Brain microvascular endothelial cell (primary cell): ENCODE measurements around the gene NAA10.

Experiments
- DNase-seq: peaks from one replicate; pipeline ENCODE4 v3.0.0-alpha.2; 2020
- H3K27ac ChIP-seq: fragments of 250-450 bp; sonication (Bioruptor Pico); 2 replicates; pipeline ENCODE4 v1.5.1; 2020; ENCODE audit warnings: mild to moderate bottlenecking, moderate library complexity
- H3K27me3 ChIP-seq: fragments of 250-450 bp; sonication (Bioruptor Pico); replicated peaks from 2 replicates; pipeline ENCODE4 v1.5.1; 2020; ENCODE audit warnings: mild to moderate bottlenecking
- H3K36me3 ChIP-seq: fragments of 250-450 bp; sonication (Bioruptor Pico); replicated peaks from 2 replicates; pipeline ENCODE4 v1.5.1; 2020; ENCODE audit warnings: mild to moderate bottlenecking
- H3K4me3 ChIP-seq: 2 replicates; pipeline ENCODE4 v1.5.1; 2011; ENCODE audit warnings: low read depth, mild to moderate bottlenecking, control low read depth, low read length, moderate library complexity
- in situ Hi-C: cut with HindIII; loops from 2 replicates; pipeline ENCODE4 v1.10.0; 2017; ENCODE audit warnings: low sequenced_read_pairs, low pct_ligation_motif_present
- TF ChIP-seq, protein P1 (sequence below): IDR thresholded peaks from 2 replicates; pipeline ENCODE4 v1.5.1; 2011; ENCODE audit warnings: low read depth, mild to moderate bottlenecking, moderate library complexity, low read length, control low read depth, inconsistent platforms; ENCODE audit errors: missing control alignments

The NAA10 gene

DNA sequence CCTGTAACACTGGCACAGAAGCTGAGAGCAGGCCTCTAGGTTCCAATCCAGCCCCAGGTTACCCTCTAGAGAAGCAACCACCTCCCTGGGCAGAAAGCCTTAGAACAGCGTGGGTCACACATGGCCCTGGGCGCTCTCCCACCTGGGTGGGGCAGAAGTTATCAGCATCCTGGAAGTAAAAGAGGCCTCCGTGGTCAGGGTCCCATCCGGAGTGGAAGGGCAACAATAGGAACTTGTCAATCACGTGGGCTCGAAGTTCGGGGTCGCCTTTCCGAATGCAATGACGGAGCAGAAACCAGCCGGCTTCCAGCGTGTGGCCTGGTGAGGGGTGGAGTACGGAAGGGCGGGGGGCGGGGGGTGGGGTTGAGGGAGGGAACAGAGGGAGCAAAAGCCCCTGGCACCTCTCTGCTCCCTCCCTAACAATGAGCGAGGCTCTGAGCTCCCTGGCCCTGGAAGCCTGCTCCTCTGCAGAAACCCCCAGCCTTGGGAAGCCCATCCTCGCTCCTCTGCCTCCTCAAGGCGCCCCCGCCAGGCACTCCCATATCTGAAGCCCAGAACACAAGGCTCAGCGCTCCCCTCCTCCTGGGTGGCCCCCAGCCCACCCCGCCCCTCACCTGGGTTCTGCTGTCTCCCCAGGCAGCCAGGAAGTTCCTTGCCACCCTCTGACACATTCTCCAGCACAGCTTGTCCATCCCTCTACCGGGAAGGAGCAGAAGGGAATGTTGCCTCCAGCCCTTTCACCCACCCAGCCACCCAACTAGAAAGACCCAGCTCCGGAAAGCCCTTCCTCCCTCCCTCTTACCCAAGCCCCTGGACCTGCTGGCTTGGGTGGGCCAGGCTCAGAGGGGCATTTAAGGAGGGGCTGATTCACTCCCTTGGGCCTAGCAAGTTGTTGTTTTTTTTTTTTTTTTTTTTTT is 6.8 kb upstream of the NAA10 start:
- Histone ChIP-seq H3K27ac (no peak overlapping the region), H3K36me3 (no peaks in the 10 kb centered on the region), H3K27me3 (no peaks in the 10 kb centered on the region), H3K4me3 (no peak overlapping the region)
- DNase-seq = no peak
- TF ChIP-seq, protein P1, sequence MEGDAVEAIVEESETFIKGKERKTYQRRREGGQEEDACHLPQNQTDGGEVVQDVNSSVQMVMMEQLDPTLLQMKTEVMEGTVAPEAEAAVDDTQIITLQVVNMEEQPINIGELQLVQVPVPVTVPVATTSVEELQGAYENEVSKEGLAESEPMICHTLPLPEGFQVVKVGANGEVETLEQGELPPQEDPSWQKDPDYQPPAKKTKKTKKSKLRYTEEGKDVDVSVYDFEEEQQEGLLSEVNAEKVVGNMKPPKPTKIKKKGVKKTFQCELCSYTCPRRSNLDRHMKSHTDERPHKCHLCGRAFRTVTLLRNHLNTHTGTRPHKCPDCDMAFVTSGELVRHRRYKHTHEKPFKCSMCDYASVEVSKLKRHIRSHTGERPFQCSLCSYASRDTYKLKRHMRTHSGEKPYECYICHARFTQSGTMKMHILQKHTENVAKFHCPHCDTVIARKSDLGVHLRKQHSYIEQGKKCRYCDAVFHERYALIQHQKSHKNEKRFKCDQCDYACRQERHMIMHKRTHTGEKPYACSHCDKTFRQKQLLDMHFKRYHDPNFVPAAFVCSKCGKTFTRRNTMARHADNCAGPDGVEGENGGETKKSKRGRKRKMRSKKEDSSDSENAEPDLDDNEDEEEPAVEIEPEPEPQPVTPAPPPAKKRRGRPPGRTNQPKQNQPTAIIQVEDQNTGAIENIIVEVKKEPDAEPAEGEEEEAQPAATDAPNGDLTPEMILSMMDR = no peak
- in situ Hi-C loops = no loop called here

GRCh38 chrX:153939573-153939972 is 4.7 kb upstream of the NAA10 start:
- H3K36me3 ChIP-seq = no peaks in the 10 kb centered on the region
- TF ChIP-seq, protein P1 = no peak
- H3K27me3 ChIP-seq = no peaks in the 10 kb centered on the region
- H3K27ac ChIP-seq = no peak overlapping the region
- no peak overlapping the region for H3K4me3 ChIP-seq
- in situ Hi-C loops = no loop called here
- no peak for DNase-seq

DNA sequence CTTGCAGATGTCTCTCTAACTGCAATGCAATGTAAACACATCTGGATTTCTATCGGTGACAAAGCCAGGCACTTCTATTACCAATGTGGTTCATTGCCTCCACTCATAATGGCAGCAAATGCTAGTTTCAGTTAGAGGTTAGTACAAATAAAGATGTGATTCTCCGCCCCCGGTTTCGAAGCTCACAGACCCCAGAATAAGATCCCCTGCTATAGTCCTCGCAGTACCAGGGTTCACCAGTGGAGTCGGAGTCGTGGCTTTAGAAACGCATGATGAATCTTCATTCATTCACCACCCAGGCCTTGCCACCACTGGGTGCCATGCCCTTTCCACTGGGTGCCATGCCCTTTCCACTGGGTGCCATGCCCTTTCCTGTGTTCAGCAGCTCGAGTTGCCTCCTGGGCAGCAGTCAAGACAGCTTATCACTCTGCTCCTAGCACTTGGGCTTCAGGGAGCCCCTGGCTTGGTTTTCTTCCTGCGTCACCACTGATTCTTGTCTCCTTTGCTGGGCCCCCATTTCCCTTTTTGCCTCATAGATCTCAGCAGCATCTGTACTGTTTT is 3.5 kb upstream of the NAA10 start:
- DNase-seq = no peak
- Histone ChIP-seq H3K4me3 (no peak overlapping the region), H3K27me3 (no peaks in the 10 kb centered on the region), H3K27ac (no peak overlapping the region), H3K36me3 (peaks cover under 1% of the 10 kb centered on the region)
- TF ChIP-seq, protein P1 = peak; percentile 28
- in situ Hi-C loops = no loop called here

- in situ Hi-C loops = no loop called here
- Histone ChIP-seq H3K4me3 (no peak overlapping the region), H3K27me3 (no peaks in the 10 kb centered on the region), H3K27ac (no peak overlapping the region), H3K36me3 (peaks cover 3% of the 10 kb centered on the region)
- DNase-seq = no peak
- TF ChIP-seq, protein P1 = no peak
These were observed 2.2 kb upstream of the NAA10 start for GRCh38 chrX:153937056-153937455.

- DNase-seq = no peak
- in situ Hi-C loops = no loop called here
- TF ChIP-seq, protein P1 = no peak
- Histone ChIP-seq H3K27ac (no peak overlapping the region), H3K4me3 (peak overlapping the region; percentile 40), H3K36me3 (peaks cover 10% of the 10 kb centered on the region), H3K27me3 (no peaks in the 10 kb centered on the region)
These were observed 552 bp upstream of the NAA10 start for GRCh38 chrX:153935326-153935851.
